CD4-positive, alpha-beta T cell treated with Interleukin-10 for 1 hour (primary cell): ENCODE data around the gene CSNK1G3.
A peak's percentile ranks its signal among the peaks of the same experiment; 100 is the strongest.
"Not testable (repeated sequence)": the region's sequence is repeated elsewhere in the genome, so short reads cannot be mapped to it uniquely, and the experiment has no call there.

Source experiments
- DNase-seq: peaks from one replicate; pipeline ENCODE4 v3.0.0-alpha.2; 2020

Gene CSNK1G3

GRCh38 chr5:123561230-123561629 lies 49.3 kb downstream of the CSNK1G3 start:
- DNase-seq, result no peak

DNA sequence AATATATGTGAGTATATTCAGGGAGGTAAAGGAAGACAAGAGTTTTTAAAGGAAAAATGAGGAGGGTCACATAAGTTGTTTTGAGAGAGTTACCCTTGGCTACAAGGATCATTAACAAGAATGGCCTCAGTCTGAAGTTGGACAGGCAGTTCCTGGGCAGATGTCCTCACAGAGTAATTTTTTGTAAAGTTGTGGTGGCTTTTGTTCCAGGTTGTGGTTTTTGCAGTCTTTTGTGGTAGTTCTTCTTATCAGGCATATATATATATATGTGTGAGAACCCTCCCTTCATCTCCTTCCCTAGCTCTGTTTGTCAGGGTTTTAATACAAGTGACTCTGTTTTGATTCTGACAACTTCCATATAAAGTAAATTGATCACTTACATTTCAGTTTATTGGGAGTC lies 60.0 kb downstream of the CSNK1G3 start:
- DNase-seq, result no peak

GRCh38 chr5:123578390-123578789 lies 66.4 kb downstream of the CSNK1G3 start:
- no peak for DNase-seq

GRCh38 chr5:123579410-123579809 lies 67.4 kb downstream of the CSNK1G3 start:
- no peak for DNase-seq

DNA sequence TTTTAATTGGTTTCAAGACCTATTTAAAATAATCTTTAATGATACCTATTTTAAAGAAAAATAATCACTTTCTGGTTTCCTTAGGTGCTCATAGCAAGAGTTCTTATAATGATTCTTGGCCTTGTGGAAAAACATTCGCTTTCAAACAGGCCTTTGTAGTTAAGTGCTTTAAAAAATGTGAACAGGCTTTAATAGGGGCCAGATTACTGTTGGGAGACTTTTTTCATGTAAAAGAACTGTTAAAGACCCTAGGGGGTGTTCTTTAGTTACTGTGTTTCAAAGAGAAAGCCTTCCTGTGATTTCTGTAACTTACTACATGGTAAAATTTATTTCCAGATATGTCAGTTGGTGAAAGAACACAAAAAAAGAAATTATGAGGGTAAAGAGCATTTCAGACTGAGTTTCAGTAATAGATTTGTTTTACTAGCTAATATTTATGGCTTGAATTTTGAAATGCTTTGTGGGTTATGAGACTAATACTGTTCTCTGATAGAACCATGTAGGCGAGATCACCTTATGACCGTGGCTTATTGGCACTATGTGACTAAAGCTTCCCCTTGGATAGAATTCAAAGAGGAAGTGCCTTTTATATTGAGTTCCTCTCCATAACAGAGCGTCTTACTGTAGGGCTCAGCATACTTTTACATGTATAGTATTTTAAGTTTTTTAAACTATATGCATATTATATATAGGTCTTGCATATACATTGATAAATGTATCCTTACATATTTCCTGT lies 70.7 kb downstream of the CSNK1G3 start:
- DNase-seq, result no peak

GRCh38 chr5:123585871-123586270 lies 73.9 kb downstream of the CSNK1G3 start:
- DNase-seq, result no peak

GRCh38 chr5:123594434-123594833 lies 82.5 kb downstream of the CSNK1G3 start:
- no peak for DNase-seq

- no peak for DNase-seq
Measured at GRCh38 chr5:123597018-123597417, 85.0 kb downstream of the CSNK1G3 start.

- DNase-seq, result no peak
Measured at GRCh38 chr5:123598028-123598689, 86.2 kb downstream of the CSNK1G3 start.

DNA sequence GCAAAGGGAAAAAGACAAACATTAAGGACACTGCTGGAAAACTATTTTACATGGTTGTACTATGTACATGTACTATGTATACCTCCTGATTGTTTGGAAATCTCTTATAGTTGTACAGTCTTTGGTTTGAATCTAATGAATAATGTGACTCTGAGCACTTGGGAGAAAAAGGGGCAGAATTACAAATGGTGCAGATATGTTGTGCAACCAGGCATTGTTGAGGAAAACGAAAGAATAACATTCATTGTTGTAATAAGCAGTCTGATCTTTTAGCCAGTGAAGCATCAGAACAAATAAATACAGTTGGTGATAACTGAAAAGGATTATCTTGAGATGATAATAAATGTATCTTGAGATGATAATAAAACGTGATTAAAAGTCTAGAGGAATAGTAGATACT lies 87.2 kb downstream of the CSNK1G3 start:
- DNase-seq, result no peak

GRCh38 chr5:123601610-123602009 lies 89.6 kb downstream of the CSNK1G3 start:
- no peak for DNase-seq

GRCh38 chr5:123605822-123606221 lies 93.8 kb downstream of the CSNK1G3 start:
- DNase-seq, result no peak

DNA sequence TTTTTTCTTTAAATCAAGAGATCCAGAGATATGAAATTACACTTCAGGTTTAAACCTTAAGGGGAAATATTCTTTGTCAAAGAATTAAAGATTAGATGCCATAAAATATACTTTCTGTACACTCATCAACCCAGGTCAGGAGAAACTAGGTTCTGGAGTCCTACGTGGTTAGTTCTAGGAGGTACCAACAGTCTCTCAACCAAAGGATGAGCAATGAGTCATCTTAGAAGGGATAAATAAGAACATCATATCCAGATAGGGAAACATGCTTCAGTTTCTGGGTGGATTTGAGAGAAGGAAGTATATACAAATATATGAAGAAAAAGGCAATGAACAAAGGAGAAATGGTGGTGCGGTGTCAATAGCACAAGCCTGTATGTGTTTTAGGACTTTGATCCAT lies 98.2 kb downstream of the CSNK1G3 start:
- no peak for DNase-seq

DNA sequence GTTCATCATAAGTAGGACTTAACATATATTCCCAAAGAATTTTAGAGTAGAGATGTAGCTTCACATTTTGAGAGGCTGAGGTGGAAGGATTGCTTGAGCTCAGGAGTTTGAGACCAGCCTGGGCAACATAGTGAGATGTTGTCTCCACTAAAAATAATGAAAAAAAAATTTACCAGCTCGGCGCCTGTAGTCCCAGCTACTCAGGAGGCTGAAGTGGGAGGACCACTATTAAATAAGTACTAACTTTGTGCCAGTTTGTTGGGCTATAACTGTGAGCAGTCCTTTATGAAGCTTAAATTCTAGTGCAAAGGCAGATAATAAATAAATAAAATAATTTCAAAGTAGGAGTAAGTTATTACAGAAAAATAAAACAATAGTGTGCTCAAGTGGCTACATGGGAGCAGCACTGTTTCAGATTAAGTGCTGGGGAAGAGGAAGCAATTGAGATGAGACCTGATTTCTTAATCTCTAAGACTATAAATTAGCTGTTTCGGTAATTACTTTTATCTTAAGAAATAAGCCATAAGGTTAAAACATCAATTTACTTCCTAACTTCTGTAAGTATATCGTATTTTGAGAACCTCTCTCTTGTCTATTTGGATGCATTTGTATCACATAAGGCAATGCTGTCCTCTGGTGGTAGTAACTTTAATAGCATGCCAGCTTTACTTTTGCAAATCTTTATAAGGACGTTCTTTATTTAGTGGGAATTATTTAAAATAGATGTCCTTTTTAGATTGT lies 98.9 kb downstream of the CSNK1G3 start:
- DNase-seq, result peak; percentile 67

- no peak for DNase-seq
Measured at GRCh38 chr5:123611406-123611709, 99.4 kb downstream of the CSNK1G3 start.

- no peak for DNase-seq
Measured at GRCh38 chr5:123617561-123617960, 105.6 kb downstream of the CSNK1G3 start.

- DNase-seq, result no peak
Measured at GRCh38 chr5:123626051-123626450, 114.1 kb downstream of the CSNK1G3 start.

- DNase-seq, result no peak
Measured at GRCh38 chr5:123628860-123629544, 117.0 kb downstream of the CSNK1G3 start.

DNA sequence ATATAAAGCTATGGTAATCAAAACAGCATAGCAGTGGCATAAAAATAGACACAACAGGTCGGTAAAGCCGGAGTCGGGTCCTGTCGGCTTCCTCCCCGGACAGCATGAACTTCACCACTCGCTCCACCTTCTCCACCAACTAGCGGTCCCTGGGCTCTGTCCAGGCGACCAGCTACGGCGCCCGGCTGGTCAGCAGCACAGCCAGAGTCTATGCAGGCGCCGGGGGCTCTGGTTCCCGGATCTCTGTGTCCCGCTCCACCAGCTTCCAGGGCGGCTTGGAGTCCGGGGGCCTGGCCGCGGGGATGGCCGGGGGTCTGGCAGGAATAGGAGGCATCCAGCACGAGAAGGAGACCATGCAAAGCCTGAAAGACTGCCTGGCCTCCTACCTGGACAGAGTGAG lies 124.0 kb downstream of the CSNK1G3 start:
- no peak for DNase-seq

GRCh38 chr5:123637028-123637427 lies 125.1 kb downstream of the CSNK1G3 start:
- not testable (repeated sequence) for DNase-seq

DNA sequence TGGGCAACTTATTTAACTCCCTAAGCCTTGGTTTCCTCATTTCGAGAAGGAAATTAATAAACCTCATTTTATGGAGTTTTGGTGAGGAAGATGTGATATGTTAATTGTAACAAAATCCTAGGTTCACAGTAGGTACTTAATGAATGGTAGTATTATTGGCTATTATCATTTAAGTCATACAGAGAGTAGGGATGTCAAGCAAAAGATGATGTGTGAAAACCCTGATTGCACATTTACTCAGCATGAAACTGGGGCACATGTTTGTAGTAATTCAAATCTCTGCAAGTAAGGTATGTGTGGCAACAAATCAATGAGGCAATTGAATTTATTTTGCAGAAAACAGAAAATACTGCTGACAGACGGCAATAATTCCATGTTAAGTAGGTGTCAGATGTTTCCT lies 127.3 kb downstream of the CSNK1G3 start:
- no peak for DNase-seq

DNA sequence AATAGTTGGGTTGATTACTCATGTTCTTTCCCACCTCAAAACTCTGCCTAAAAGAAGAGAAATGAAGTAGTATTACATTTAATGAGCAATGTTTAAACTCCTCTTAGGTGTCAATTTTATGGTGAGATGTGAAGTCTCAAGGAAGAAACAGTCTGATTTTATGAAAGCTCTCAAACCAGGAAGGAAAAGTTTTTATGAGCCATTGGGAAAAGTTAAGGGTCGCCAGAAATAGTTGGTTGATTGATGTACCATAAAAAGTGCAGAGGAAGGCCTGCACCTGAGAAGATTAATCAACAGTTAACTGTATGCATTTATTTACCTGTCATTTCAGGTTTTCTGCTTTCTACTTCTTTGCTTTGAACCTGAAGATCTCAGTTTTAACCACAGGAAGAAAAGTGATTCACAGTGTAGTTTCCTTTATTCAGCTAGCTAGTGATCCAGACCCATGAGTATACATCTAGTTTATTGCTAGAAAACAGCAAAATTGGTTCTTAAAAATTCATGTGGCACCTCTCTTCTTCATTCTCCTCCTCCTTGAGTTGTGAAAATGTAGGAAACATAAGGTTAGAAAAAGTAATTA lies 133.1 kb downstream of the CSNK1G3 start:
- DNase-seq, result no peak

DNA sequence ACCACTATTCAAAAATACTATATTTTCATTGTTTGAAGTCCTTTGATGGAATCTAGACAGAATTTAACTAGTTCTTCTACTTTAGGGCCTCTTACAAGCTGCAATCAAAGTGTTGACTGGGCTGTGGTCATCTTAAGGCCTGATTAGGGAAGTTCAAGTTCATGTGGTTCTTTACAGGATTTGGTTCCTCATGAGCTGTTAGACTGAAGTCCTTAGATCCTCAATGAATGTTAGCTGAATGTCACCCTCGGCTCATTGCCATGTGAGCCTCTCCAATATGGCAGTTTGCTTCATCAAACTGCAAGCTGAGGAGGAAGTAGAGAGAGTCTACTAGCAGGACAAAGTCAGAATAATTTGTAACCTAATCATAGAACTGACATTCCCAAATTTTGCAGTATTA lies 135.1 kb downstream of the CSNK1G3 start:
- DNase-seq, result no peak
